Endothelial cell of umbilical vein (primary cell): ENCODE measurements around the gene DPEP3.

Source experiments
- EZH2 ChIP-seq: IDR thresholded peaks from 2 replicates; pipeline ENCODE4 v1.6.1; 2012; ENCODE audit warnings: borderline replicate concordance, low read depth, mild to moderate bottlenecking, moderate library complexity, low read length, inconsistent platforms; ENCODE audit not compliant: severe bottlenecking
- GATA2 ChIP-seq: IDR thresholded peaks from 2 replicates; pipeline ENCODE4 v1.7.0; 2011; ENCODE audit warnings: low read depth, mild to moderate bottlenecking, moderate library complexity, mixed read lengths, low read length; ENCODE audit not compliant: insufficient read length, insufficient read depth
- JUN ChIP-seq: IDR thresholded peaks from 2 replicates; pipeline ENCODE4 v1.6.1; 2011; ENCODE audit warnings: borderline replicate concordance, low read depth; ENCODE audit not compliant: insufficient read length, insufficient read depth
- MYC ChIP-seq: IDR thresholded peaks from one replicate; pipeline ENCODE4 v1.6.1; 2011; ENCODE audit warnings: mild to moderate bottlenecking, low read depth, low read length
- POLR2A ChIP-seq: IDR thresholded peaks from 2 replicates; pipeline ENCODE4 v1.6.1; 2012; ENCODE audit warnings: low read depth, mild to moderate bottlenecking, control low read depth, low read length
- POLR2AphosphoS5 ChIP-seq: IDR thresholded peaks from 2 replicates; pipeline ENCODE4 v1.6.1; 2012; ENCODE audit warnings: low read depth, mild to moderate bottlenecking, control low read depth, low read length, moderate library complexity; ENCODE audit not compliant: insufficient read depth
- TF ChIP-seq, protein P1 (sequence below), 2 donors: IDR thresholded peaks; 1 replicate in 1 of 2; 2 replicates in 1 of 2; pipeline ENCODE4 v1.5.1; 2011; ENCODE audit warnings: low read length in 2 of 2, mild to moderate bottlenecking in 2 of 2, moderate library complexity in 2 of 2, control low read depth in 1 of 2, inconsistent platforms in 1 of 2, low read depth in 1 of 2; ENCODE audit not compliant: insufficient read depth in 1 of 2; ENCODE audit errors: extremely low read depth in 1 of 2
- TF ChIP-seq, protein P2 (sequence below): IDR thresholded peaks from 2 replicates; pipeline ENCODE4 v1.6.1; 2011; ENCODE audit not compliant: insufficient read depth, insufficient read length

DNA sequence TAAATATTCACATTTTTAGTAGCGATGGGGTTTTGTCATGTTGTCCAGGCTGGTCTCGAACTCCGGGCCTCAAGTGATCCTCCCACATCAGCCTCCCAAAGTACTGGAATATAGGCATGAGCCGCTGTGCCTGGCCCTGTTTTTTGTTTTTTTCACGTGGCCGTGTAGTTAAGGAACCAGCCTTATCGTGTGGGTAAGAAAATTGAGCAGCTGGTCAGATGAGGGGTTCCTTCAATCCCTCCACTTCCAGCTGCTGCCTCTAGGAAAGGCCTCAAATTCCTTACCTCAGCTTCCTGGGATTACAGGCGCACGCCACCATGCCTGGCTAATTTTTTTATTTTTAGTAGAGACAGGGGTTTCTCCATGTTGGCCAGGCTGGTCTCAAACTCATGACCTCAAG is 24.9 kb upstream of the DPEP3 start:
- TF ChIP-seq, protein P1, sequence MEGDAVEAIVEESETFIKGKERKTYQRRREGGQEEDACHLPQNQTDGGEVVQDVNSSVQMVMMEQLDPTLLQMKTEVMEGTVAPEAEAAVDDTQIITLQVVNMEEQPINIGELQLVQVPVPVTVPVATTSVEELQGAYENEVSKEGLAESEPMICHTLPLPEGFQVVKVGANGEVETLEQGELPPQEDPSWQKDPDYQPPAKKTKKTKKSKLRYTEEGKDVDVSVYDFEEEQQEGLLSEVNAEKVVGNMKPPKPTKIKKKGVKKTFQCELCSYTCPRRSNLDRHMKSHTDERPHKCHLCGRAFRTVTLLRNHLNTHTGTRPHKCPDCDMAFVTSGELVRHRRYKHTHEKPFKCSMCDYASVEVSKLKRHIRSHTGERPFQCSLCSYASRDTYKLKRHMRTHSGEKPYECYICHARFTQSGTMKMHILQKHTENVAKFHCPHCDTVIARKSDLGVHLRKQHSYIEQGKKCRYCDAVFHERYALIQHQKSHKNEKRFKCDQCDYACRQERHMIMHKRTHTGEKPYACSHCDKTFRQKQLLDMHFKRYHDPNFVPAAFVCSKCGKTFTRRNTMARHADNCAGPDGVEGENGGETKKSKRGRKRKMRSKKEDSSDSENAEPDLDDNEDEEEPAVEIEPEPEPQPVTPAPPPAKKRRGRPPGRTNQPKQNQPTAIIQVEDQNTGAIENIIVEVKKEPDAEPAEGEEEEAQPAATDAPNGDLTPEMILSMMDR (IDR thresholded peaks at IDR 0.05; ENCODE audit: extremely low read depth in 1 of 2, insufficient read depth in 1 of 2, low read depth in 1 of 2, low read length in 2 of 2) = no peak
- TF ChIP-seq POLR2A = no peak
- no peak for TF ChIP-seq POLR2AphosphoS5
- TF ChIP-seq, protein P2, sequence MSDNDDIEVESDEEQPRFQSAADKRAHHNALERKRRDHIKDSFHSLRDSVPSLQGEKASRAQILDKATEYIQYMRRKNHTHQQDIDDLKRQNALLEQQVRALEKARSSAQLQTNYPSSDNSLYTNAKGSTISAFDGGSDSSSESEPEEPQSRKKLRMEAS = no peak
- TF ChIP-seq JUN = no peak
- TF ChIP-seq EZH2 = no peak
- TF ChIP-seq MYC = no peak
- TF ChIP-seq GATA2 = no peak
